HT1080 (cell line): ENCODE measurements around the gene OLFML1. TPM values are rescaled to one million over a fixed set of nuclear protein-coding genes. Genes with fewer than 3 reads are reported as not detected.

Source experiments
- DNase-seq: peaks from one replicate; pipeline ENCODE4 v3.0.0-alpha.2; 2015; ENCODE audit warnings: low read depth
- polyA plus RNA-seq, 2 experiments: library from polyadenylated mRNA; depleted of rRNA; stranded (reverse); fragments of >200 nt; gene quantifications; 2 replicates each; pipeline ENCODE4 v1.2.3, GENCODE V29; 2015
- total RNA-seq: library from RNA; depleted of rRNA; stranded (reverse); fragments of >200 nt; shearing (Covaris generic); gene quantifications from 2 replicates; pipeline ENCODE4 v1.2.3, GENCODE V29; 2014; rRNA removed

The OLFML1 gene
- 0.20 TPM in 1 of 2 replicates, not detected in the other for total RNA-seq
- not detected in 2 replicates for polyA plus RNA-seq (2015; cell fraction: cytosol; rRNA removed)
- not detected in 2 replicates for polyA plus RNA-seq (2015; cell fraction: nucleus; rRNA removed)

DNA sequence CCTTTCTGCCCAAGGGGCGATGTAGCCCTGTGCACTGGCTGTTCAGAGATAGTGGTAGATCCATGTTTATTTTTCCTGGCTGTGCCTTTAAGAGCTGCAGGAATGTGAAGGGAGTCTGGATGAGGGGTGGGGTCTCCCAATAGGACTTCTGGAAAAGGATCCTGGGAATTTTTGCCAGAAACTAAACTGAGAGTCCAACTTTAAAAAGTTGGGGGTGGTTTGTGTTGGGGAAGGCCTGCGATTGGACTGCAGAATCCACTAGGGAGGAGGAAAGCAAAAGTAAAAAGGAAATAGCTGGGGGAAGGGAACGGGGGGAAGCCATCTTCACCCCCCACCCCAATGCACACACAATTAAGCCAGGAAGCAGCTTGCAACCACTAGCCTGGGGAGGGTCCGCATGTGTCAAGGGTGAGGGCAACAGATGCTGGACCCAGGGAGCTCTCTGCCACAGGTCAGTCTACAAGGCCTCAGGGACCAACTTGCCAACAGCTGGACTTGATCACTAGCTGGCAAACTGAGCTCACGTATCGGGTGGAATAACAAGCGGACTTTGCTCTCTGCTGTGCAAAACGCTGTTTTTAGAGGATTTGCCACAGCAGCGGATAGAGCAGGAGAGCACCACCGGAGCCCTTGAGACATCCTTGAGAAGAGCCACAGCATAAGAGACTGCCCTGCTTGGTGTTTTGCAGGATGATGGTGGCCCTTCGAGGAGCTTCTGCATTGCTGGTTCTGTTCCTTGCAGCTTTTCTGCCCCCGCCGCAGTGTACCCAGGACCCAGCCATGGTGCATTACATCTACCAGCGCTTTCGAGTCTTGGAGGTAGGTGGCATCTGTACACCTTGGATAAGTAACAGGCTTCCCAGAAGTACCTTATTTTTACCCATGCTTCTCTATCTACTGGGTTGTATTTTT, at the start of gene OLFML1:
TSS of gene OLFML1 (plus strand) at position 321 of the 912 bp plus-strand sequence. CDS start at position 691, 370 bp downstream.
- DNase-seq = no peak

DNA sequence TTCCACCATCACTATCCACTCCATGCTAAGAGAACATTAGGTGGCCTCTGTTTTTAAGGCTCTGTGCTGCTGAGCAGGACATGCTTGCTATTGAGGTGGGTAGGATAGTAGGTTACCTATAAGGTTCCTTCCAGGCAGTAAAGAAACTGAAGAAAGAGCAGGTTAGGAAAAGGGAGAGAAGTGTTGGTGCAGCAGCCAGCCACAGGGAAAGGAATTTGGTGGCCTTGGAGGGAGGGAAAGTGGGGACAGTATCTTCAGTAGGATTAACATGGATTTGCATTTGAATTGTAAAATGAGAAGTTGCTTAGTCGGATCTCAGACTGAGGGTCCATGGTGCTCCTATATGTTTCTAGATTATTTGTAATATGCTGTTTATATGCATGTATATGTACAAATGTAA, 49.2 kb upstream of the OLFML1 start:
- DNase-seq = no peak

GRCh38 chr11:7436657-7437056, 48.6 kb upstream of the OLFML1 start:
- no peak for DNase-seq

- peak; percentile 34 for DNase-seq
Measured at GRCh38 chr11:7437696-7438095, 47.6 kb upstream of the OLFML1 start.

GRCh38 chr11:7439746-7440320, 45.5 kb upstream of the OLFML1 start:
- no peak for DNase-seq

GRCh38 chr11:7442588-7443215, 42.6 kb upstream of the OLFML1 start:
- peak; percentile 39 for DNase-seq

DNA sequence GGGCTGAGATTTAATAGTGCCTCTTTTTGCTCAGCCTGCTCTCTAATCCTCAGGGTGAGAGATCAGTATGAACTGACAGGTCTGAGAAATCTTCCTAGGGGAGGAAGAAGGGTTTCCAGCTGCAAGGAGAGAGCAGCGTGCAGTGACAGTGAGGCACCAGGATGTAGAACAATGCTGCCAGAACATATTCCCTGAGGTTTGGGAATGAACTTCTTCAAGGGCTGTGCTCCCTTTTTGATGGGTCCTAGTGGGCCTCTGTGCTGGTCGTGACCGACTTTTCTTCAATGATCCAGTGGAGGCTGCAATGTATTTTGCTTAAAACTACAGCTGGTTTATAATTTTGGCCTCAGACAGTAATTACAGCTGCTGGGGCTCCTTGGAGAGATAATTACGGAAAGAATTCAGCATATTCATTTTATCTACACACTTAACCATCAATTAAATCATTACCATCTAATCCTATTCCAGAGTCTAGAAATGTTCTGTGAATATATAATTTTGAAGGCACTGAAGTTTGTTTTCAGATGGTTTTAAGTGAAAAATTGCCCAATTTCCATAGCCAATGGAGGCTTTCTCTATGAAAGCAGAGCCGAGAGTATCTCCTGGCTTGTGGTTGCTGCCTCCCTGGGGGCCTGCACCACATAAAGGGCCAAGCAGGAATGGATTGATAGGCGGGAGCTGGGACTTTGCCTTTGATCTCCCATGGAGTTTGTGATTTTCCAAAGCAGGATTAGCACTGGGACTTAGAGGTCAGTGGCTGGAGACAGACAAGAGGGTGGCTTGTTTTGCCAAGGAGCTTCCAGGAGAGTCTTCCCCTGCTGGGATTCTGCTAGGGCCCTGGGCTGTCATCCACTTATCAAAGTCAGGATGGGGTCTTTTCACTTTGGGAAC, 41.0 kb upstream of the OLFML1 start:
- DNase-seq = no peak

- DNase-seq = no peak
Measured at GRCh38 chr11:7445564-7445963, 39.7 kb upstream of the OLFML1 start.

GRCh38 chr11:7448201-7448600, 37.1 kb upstream of the OLFML1 start:
- DNase-seq = no peak

DNA sequence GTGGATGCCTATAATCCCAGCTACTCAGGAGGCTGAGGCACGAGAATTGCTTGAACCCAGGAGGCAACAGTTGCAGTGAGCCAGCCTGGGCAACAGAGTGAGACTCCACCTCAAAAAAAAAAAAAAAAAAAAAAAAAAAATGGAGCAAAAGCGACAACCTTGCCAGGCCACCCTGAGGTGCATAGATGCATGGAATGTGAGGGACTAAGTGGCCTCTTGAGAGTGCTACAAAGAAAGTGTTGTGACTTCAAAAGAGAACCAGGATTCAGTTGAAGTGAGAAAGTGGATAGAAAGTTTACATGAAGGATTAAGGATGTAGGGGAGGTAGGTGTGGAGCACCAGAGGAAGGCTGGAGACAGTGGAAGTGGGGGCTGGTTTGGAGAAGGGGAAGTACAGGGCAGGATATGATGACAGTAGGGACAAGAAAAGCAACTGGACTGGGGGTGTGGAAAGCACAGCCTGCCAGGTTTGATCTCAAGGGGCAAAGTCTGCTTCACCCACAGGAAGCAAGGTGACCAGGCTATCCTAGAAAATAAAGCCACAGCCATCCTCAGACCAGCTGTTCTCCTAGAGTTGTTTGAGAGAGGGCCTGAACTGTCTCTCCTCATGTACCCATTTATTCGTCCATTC, 36.0 kb upstream of the OLFML1 start:
- peak; percentile 23 for DNase-seq

DNA sequence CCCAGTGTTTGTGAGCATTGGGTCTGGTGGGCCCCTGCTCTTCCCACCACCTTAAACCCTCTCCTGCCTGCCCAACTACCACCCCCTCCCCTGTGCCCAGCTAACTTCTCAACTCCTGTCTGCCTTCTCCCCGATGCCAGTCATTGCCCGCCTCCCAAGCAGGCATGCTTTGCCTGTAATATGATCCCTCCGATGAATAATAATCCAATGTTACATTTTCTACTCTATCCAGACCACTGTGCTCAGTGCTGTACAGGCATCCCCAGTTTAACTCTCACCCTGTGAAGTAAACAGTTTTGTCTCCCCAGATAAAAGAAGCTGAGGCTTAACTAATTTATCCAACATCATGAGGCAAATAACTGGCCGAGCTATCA, 35.5 kb upstream of the OLFML1 start:
- peak; percentile 34 for DNase-seq

GRCh38 chr11:7450836-7451235, 34.5 kb upstream of the OLFML1 start:
- no peak for DNase-seq

DNA sequence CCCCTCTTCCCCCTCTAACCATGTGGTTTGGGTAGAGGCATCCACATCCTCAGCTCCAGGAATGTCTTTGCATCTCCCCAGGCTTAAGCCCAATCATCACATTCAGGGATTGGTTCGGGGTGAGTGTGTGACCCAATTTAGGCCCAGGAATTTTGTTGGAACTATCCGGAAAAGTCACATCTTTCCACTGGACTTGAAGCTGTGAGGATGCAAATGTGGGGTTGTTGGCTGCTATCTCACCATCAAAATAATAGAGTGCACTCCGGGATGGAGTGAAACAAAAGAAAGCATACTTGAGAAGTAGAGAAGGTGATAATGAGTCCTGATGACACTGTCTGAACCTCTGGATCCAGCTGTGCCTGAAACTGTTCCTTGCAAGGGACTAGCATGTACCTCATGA, 33.8 kb upstream of the OLFML1 start:
- no peak for DNase-seq

GRCh38 chr11:7451952-7452494, 33.3 kb upstream of the OLFML1 start:
- DNase-seq = no peak

DNA sequence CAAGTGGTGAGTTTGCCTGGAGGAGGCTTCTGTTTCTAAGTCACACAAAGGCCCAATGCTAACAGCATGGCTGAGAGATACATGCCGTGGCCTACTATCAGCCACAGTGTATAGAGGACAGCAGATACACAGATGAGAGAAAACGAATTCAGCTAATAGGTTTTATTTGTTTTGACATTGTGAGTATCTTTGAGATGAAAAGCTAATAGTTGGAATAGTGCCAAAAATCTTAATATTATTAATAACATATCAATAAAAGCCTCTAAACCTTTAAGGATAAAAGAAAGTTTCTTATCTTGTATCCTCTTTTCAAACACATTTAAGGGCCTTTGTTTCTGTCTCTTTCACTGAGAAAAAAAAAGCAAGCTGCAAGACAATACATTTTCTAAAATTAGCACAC, 30.5 kb upstream of the OLFML1 start:
- no peak for DNase-seq

DNA sequence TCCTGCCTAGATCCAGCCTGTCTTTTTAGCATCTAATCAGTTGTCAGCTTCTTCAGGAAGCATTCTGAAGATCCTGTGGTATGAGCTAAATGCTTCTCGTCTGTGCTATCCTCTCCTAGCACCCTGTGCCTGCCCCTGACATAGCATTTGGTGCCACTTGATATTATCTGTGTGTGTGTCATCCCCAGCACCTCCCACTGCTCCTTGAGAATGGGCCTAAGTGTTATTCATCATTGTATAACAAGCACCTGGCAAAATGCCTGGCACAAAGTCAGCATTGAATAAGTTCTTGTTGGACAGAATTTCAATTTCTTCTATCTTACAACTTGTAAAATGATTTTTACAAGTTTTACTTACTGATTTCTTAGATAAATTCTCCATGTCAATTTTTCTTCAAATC, 28.1 kb upstream of the OLFML1 start:
- peak; percentile 69 for DNase-seq

DNA sequence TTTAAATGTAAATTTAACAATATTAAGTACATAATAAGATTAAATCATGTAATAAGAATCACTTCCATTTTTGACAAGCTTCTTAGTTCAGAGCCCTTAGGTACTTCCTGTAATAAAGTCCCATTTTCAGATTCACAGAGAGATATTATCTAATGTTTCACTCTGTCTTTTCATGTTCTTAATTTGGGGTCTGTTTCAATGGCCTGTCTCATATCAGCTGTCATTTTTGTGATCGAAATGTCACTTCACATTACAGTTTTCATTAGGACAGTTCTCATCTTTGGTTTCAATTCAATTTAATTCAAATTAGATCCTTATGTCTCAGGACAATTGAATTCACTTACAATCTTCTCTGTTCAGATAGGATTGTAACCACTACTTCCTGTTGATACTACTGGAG, 22.6 kb upstream of the OLFML1 start:
- DNase-seq = no peak

GRCh38 chr11:7467652-7468051, 17.7 kb upstream of the OLFML1 start:
- peak; percentile 83 for DNase-seq

DNA sequence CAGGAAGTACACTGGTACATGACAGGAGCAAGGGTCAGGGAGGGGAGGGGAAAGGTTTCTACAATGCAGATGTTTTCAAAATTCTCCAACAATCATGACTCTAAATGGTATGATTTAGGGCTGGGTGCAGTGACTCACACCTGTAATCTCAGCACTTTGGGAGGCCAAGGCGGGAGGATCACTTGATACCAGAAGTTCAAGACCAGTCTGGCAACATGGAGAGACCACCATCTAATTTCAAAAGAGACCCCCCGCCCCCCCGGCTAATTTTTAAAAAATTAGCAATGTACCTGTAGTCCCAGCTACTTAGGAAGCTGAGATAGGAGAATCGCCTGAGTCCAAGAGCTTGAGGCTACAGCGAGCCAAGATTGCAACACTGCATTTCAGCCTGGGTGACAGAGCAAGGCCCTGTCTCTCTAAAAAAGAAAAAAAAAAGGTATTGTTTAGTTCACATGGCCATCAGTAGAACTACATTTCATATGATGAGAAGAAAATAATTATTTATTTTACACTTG, 15.9 kb upstream of the OLFML1 start:
- no peak for DNase-seq

DNA sequence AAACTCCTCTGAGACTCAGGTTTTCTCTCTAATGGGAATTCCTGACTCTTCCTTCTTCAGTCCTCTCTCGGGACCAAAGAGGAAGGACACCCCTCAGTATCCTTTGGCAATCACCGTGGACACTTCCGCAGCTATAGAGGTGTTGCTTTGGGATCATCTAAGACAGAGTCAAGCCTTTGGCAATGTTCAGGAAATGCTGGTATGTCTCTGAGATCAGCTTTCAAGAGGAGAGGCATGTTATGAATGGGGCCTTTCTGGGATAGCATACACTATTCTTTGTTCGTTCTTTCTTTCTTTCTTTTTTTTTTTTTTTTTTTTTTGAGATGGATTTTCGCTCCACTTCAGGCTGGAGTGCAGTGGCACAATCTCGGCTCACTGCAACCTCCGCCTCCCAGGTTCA, 14.2 kb upstream of the OLFML1 start:
- no peak for DNase-seq
